HL-60 (cell line): ENCODE data around the gene CNTROB.

Source experiments
- DNase-seq, 2 experiments: peaks; one replicate each; pipeline ENCODE4 v3.0.0-alpha.2; 2010 to 2020; ENCODE audit warnings: low read depth in 1 of 2, low spot score in 1 of 2
- H3K27ac ChIP-seq: fragments of 250-450 bp; sonication (Bioruptor Pico); replicated peaks from 2 replicates; pipeline ENCODE4 v1.5.1; 2020; ENCODE audit warnings: mild to moderate bottlenecking, moderate library complexity
- H3K27me3 ChIP-seq: fragments of 250-450 bp; sonication (Bioruptor Pico); 2 replicates; pipeline ENCODE4 v1.5.1; 2021; ENCODE audit warnings: mild to moderate bottlenecking, moderate library complexity; ENCODE audit not compliant: insufficient read depth, poor library complexity, severe bottlenecking
- H3K4me3 ChIP-seq: replicated peaks from 2 replicates; pipeline ENCODE4 v1.5.1; 2011; ENCODE audit warnings: mild to moderate bottlenecking, control low read depth, low read length; ENCODE audit not compliant: insufficient read depth
- CTCF ChIP-seq: IDR thresholded peaks from one replicate; pipeline ENCODE4 v1.5.1; 2011; ENCODE audit warnings: low read length, control low read depth, inconsistent platforms; ENCODE audit not compliant: insufficient read depth
- GABPA ChIP-seq: IDR thresholded peaks from 2 replicates; pipeline ENCODE4 v1.6.1; 2012; ENCODE audit warnings: low read depth
- POLR2AphosphoS5 ChIP-seq: IDR thresholded peaks from 2 replicates; pipeline ENCODE4 v1.6.1; 2012; ENCODE audit warnings: low read depth
- REST ChIP-seq: IDR thresholded peaks from 2 replicates; pipeline ENCODE4 v1.6.1; 2012; ENCODE audit warnings: low read depth; ENCODE audit not compliant: insufficient replicate concordance
- SPI1 ChIP-seq: IDR thresholded peaks from 2 replicates; pipeline ENCODE4 v1.6.1; 2012; ENCODE audit warnings: low read depth, mild to moderate bottlenecking, borderline replicate concordance

Gene CNTROB

GRCh38 chr17:7984904-7985303 is 52.9 kb downstream of the CNTROB start:
- Histone ChIP-seq H3K27ac (no peak overlapping the region), H3K27me3 (no peaks in the 10 kb centered on the region), H3K4me3 (no peak overlapping the region)
- TF ChIP-seq POLR2AphosphoS5 (no peak), SPI1 (no peak), REST (no peak), GABPA (no peak), CTCF (no peak)
- DNase-seq, result no peak

GRCh38 chr17:7987112-7987893 is 55.3 kb downstream of the CNTROB start:
- no peak overlapping the region for H3K4me3 ChIP-seq
- no peaks in the 10 kb centered on the region for H3K27me3 ChIP-seq
- H3K27ac ChIP-seq, result no peak overlapping the region
- DNase-seq, result no peak
- TF ChIP-seq REST, result no peak
- no peak for TF ChIP-seq GABPA
- no peak for TF ChIP-seq CTCF
- no peak for TF ChIP-seq SPI1
- no peak for TF ChIP-seq POLR2AphosphoS5

GRCh38 chr17:7988750-7989178 is 56.8 kb downstream of the CNTROB start:
- no peak for TF ChIP-seq REST
- TF ChIP-seq POLR2AphosphoS5, result no peak
- TF ChIP-seq GABPA, result no peak
- peak; percentile 0 for TF ChIP-seq CTCF
- H3K4me3 ChIP-seq, result no peak overlapping the region
- H3K27me3 ChIP-seq, result no peaks in the 10 kb centered on the region
- peak in 1 of 2 experiments; percentile 75 for DNase-seq
- peak overlapping the region; percentile 78 for H3K27ac ChIP-seq
